Fibroblast of lung (primary cell): Measurements from ENCODE around the gene MAZ. TPM values are rescaled to one million over a fixed set of nuclear protein-coding genes. Genes with fewer than 3 reads are reported as not detected.

Source experiments
- DNase-seq, 2 donors: peaks; one replicate each; pipeline versions ENCODE4 v3.0.0 to v3.0.0-alpha.2; 2010; ENCODE audit warnings: low read depth in 2 of 2
- H2AFZ ChIP-seq: 2 replicates; pipeline ENCODE4 v1.5.1; 2012; ENCODE audit warnings: low read length, control low read depth, inconsistent platforms
- H3K27ac ChIP-seq: 2 replicates; pipeline ENCODE4 v1.5.1; 2011; ENCODE audit warnings: low read length, control low read depth; ENCODE audit not compliant: insufficient read depth
- H3K27me3 ChIP-seq: 2 replicates; pipeline ENCODE4 v1.5.1; 2011; ENCODE audit warnings: mild to moderate bottlenecking, low read length; ENCODE audit not compliant: control insufficient read depth, insufficient read depth
- H3K36me3 ChIP-seq: 2 replicates; pipeline ENCODE4 v1.5.1; 2011; ENCODE audit warnings: low read length; ENCODE audit not compliant: control insufficient read depth, insufficient read depth
- H3K4me1 ChIP-seq: 2 replicates; pipeline ENCODE4 v1.5.1; 2011; ENCODE audit warnings: low read length; ENCODE audit not compliant: control insufficient read depth, insufficient read depth; ENCODE audit errors: extremely low read depth
- H3K4me2 ChIP-seq: 2 replicates; pipeline ENCODE4 v1.5.1; 2011; ENCODE audit warnings: low read length, control low read depth; ENCODE audit not compliant: insufficient read depth; ENCODE audit errors: extremely low read depth
- H3K4me3 ChIP-seq, 4 experiments: fragments of 200-600 bp in 1 of 4; sonication (generic) in 1 of 4; replicated peaks in 1 of 4; 2 replicates each; pipeline ENCODE4 v1.5.1; 2011 to 2016; ENCODE audit warnings: low read length in 4 of 4, low read depth in 3 of 4, mild to moderate bottlenecking in 3 of 4, control low read depth in 2 of 4, inconsistent platforms in 1 of 4, mixed read lengths in 1 of 4; ENCODE audit not compliant: insufficient read depth in 1 of 4; ENCODE audit errors: control extremely low read depth in 1 of 4
- H3K79me2 ChIP-seq: 2 replicates; pipeline ENCODE4 v1.5.1; 2012; ENCODE audit warnings: mild to moderate bottlenecking, low read length, inconsistent platforms; ENCODE audit not compliant: control insufficient read depth, insufficient read depth
- H3K9ac ChIP-seq: 2 replicates; pipeline ENCODE4 v1.5.1; 2011; ENCODE audit warnings: mild to moderate bottlenecking, low read length, control low read depth; ENCODE audit not compliant: insufficient read depth
- H3K9me3 ChIP-seq: 2 replicates; pipeline ENCODE4 v1.5.1; 2012; ENCODE audit warnings: low read depth, low read length; ENCODE audit not compliant: control insufficient read depth, insufficient read depth
- H4K20me1 ChIP-seq: 2 replicates; pipeline ENCODE4 v1.5.1; 2011; ENCODE audit warnings: low read length; ENCODE audit not compliant: control insufficient read depth, insufficient read depth; ENCODE audit errors: extremely low read depth
- EZH2 ChIP-seq: IDR thresholded peaks from 2 replicates; pipeline ENCODE4 v1.5.1; 2012; ENCODE audit warnings: low read length, control low read depth, mild to moderate bottlenecking; ENCODE audit errors: missing control alignments
- polyA plus RNA-seq, 2 donors: library from polyadenylated mRNA; depleted of rRNA in 1 of 2; stranded (reverse) in 1 of 2; unstranded in 1 of 2; fragments of >200 nt; gene quantifications; 2 replicates each; pipeline ENCODE4 v1.2.1, GENCODE V29; 2011 to 2012; ENCODE audit warnings: missing spikeins in 1 of 2
- total RNA-seq: library from RNA; depleted of rRNA; stranded (reverse); fragments of >200 nt; gene quantifications from 2 replicates; pipeline ENCODE4 v1.2.1, GENCODE V29; 2014
- TF ChIP-seq, protein P1 (sequence below), 2 donors: IDR thresholded peaks in 1 of 2; conservative IDR thresholded peaks in 1 of 2; 1 replicate in 1 of 2; 2 replicates in 1 of 2; pipeline ENCODE4 v1.5.1; 2011 to 2012; ENCODE audit warnings: low read length in 2 of 2, control low read depth in 1 of 2, inconsistent platforms in 1 of 2, low read depth in 1 of 2, mild to moderate bottlenecking in 1 of 2

MAZ gene
- total and polyA plus RNA-seq, 2 donors (not counting 1 experiment from before 2014, with no cell fraction given): 68.1 to 131 TPM

DNA sequence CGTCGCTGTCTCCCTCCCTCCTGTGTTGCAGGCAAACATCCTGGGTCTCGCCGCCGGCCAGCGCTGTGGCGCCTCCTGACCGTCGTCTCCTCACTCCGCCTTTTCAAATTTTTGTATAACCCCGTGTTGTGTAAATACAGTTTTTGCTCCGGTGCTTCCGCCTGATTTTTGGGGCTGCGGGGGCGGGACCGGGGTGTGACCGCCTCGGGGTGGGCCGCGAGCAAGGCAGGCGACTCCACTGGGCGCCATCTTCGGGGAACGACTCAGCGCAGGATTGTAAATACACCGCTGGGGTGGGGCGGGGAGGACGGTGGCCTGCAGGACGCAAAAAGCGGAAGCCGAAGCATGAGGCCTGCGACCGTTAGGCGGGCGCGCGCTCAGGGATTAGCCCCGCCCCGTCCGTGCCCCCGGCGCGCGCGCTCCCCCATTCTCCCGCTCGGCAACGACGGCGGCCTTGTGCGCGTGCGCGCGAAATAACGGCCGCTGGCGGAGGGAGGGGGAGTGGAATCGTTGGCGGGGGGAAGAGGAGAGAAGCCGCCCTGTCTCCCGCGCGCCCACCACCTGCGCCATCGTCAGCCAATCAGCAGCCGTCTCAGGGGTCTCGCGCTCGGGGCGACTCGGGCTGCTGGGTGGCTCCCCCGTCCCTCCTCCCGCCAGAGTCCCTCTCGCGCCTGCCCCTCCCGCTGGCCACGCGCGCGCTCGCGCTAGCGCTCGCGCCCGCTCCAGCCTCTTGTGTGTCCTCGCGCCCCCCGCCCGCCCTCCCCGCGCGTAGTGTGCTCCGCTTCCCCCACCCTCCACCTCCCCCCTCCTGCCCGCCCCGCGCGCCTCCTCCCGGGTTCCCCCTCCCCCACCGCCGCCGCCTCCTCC is 864 bp upstream of the MAZ start:
- H3K4me1 ChIP-seq: peaks cover 17% of the 10 kb centered on the region
- H2AFZ ChIP-seq: peak overlapping the region; percentile 68
- TF ChIP-seq EZH2: no peak
- TF ChIP-seq, protein P1, sequence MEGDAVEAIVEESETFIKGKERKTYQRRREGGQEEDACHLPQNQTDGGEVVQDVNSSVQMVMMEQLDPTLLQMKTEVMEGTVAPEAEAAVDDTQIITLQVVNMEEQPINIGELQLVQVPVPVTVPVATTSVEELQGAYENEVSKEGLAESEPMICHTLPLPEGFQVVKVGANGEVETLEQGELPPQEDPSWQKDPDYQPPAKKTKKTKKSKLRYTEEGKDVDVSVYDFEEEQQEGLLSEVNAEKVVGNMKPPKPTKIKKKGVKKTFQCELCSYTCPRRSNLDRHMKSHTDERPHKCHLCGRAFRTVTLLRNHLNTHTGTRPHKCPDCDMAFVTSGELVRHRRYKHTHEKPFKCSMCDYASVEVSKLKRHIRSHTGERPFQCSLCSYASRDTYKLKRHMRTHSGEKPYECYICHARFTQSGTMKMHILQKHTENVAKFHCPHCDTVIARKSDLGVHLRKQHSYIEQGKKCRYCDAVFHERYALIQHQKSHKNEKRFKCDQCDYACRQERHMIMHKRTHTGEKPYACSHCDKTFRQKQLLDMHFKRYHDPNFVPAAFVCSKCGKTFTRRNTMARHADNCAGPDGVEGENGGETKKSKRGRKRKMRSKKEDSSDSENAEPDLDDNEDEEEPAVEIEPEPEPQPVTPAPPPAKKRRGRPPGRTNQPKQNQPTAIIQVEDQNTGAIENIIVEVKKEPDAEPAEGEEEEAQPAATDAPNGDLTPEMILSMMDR (conservative IDR thresholded peaks at IDR 0.05 in 1 of 2, IDR thresholded peaks at IDR 0.05 in 1 of 2; ENCODE audit: low read depth in 1 of 2, low read length in 2 of 2): peak in 1 of 2 donors; percentile 5
- peak overlapping the region; percentile 95 for H3K27ac ChIP-seq
- H3K4me2 ChIP-seq: peak overlapping the region; percentile 95
- peaks cover 15% of the 10 kb centered on the region for H3K36me3 ChIP-seq
- peak overlapping the region; percentile 88 for H3K9ac ChIP-seq
- H3K4me3 ChIP-seq: peak overlapping the region; percentile 82 to 89 (median 84)
- H4K20me1 ChIP-seq: no peaks in the 10 kb centered on the region
- no peaks in the 10 kb centered on the region for H3K27me3 ChIP-seq
- peaks cover 28% of the 10 kb centered on the region for H3K79me2 ChIP-seq
- DNase-seq: peak; percentile 98
- no peaks in the 10 kb centered on the region for H3K9me3 ChIP-seq

DNA sequence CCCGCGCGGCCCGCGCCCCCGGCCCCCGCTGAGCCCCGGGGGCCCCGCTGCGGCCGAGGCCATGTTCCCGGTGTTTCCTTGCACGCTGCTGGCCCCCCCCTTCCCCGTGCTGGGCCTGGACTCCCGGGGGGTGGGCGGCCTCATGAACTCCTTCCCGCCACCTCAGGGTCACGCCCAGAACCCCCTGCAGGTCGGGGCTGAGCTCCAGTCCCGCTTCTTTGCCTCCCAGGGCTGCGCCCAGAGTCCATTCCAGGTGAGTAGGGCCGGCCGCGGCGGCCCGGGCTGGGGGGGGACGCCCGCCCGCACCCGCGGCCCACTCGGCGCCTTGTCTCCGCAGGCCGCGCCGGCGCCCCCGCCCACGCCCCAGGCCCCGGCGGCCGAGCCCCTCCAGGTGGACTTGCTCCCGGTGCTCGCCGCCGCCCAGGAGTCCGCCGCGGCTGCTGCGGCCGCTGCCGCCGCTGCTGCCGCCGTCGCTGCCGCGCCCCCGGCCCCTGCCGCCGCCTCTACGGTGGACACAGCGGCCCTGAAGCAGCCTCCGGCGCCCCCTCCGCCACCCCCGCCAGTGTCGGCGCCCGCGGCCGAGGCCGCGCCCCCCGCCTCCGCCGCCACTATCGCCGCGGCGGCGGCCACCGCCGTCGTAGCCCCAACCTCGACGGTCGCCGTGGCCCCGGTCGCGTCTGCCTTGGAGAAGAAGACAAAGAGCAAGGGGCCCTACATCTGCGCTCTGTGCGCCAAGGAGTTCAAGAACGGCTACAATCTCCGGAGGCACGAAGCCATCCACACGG is 504 bp downstream of the MAZ start:
- no peaks in the 10 kb centered on the region for H3K27me3 ChIP-seq
- H3K36me3 ChIP-seq: peaks cover 12% of the 10 kb centered on the region
- peak overlapping the region; percentile 51 for H3K9ac ChIP-seq
- DNase-seq: peak in 1 of 2 donors; percentile 48
- peak overlapping the region; percentile 81 for H3K27ac ChIP-seq
- peak overlapping the region; percentile 54 to 74 (median 66) for H3K4me3 ChIP-seq
- no peak overlapping the region for H2AFZ ChIP-seq
- H4K20me1 ChIP-seq: no peaks in the 10 kb centered on the region
- H3K4me1 ChIP-seq: peaks cover 23% of the 10 kb centered on the region
- H3K79me2 ChIP-seq: peaks cover 29% of the 10 kb centered on the region
- peak overlapping the region; percentile 92 for H3K4me2 ChIP-seq
- TF ChIP-seq EZH2: no peak
- TF ChIP-seq, protein P1 (conservative IDR thresholded peaks at IDR 0.05 in 1 of 2, IDR thresholded peaks at IDR 0.05 in 1 of 2; ENCODE audit: low read depth in 1 of 2, low read length in 2 of 2): no peak
- H3K9me3 ChIP-seq: no peaks in the 10 kb centered on the region
